K562 (cell line): Measurements from ENCODE around the gene DGCR2. TPM values are rescaled to one million over a fixed set of nuclear protein-coding genes. Genes with fewer than 3 reads are reported as not detected.

Source experiments
- AFF1 ChIP-seq, 2 experiments: fragments of 450-650 bp; IDR thresholded peaks; 2 replicates each; pipeline ENCODE4 v1.6.1; 2018; ENCODE audit warnings: mild to moderate bottlenecking in 2 of 2, low read depth in 1 of 2; ENCODE audit not compliant: partially characterized antibody in 2 of 2
- COPS2 ChIP-seq: fragments of 450-650 bp; conservative IDR thresholded peaks from 2 replicates; pipeline ENCODE4 v1.6.1; 2016; ENCODE audit warnings: mild to moderate bottlenecking, moderate library complexity
- E2F4 ChIP-seq: sonication (generic); formaldehyde crosslinking; IDR thresholded peaks from 2 replicates; pipeline ENCODE4 v1.8.0; 2022; ENCODE audit warnings: mild to moderate bottlenecking, low read depth, missing genetic modification reagents
- ETV5 ChIP-seq: sonication (generic); formaldehyde crosslinking; IDR thresholded peaks from 2 replicates; pipeline ENCODE4 v1.4.0; 2020; ENCODE audit warnings: low read depth, mild to moderate bottlenecking, missing genetic modification reagents
- EZH2 ChIP-seq: IDR thresholded peaks from 2 replicates; pipeline ENCODE4 v1.6.1; 2012; ENCODE audit warnings: low read depth, mild to moderate bottlenecking, inconsistent platforms, low read length, borderline replicate concordance
- HDAC8 ChIP-seq: fragments of 450-650 bp; IDR thresholded peaks from 2 replicates; pipeline ENCODE4 v1.6.1; 2016; ENCODE audit warnings: mild to moderate bottlenecking, missing genetic modification characterization, moderate library complexity, missing compliant biosample characterization
- ILF3 ChIP-seq: fragments of 450-650 bp; IDR thresholded peaks from 2 replicates; pipeline ENCODE4 v1.6.1; 2018; ENCODE audit warnings: antibody characterized with exemption, mild to moderate bottlenecking, moderate library complexity, borderline replicate concordance
- ILK ChIP-seq: fragments of 450-650 bp; IDR thresholded peaks from 2 replicates; pipeline ENCODE4 v1.6.1; 2016; ENCODE audit warnings: missing genetic modification characterization, low read depth, mild to moderate bottlenecking, missing compliant biosample characterization, moderate library complexity, borderline replicate concordance
- KLF10 ChIP-seq: fragments of 250-450 bp; sonication (Bioruptor Pico); IDR thresholded peaks from 2 replicates; pipeline ENCODE4 v1.6.1; 2021; ENCODE audit warnings: matching md5 sums
- MLX ChIP-seq, 2 experiments: fragments of 450-650 bp in 1 of 2; sonication (generic) in 1 of 2; formaldehyde crosslinking; conservative IDR thresholded peaks; 2 replicates each; pipeline versions ENCODE4 v1.4.0 to v1.8.1; 2020 to 2022; ENCODE audit warnings: mild to moderate bottlenecking in 1 of 2, missing genetic modification reagents in 1 of 2
- NCOR1 ChIP-seq: fragments of 450-650 bp; IDR thresholded peaks from 2 replicates; pipeline ENCODE4 v1.6.1; 2016; ENCODE audit warnings: mild to moderate bottlenecking, moderate library complexity
- NFIX ChIP-seq: fragments of 250-450 bp; sonication (Bioruptor Pico); IDR thresholded peaks from 2 replicates; pipeline ENCODE4 v1.4.0; 2020; ENCODE audit warnings: low read depth, mild to moderate bottlenecking, moderate library complexity
- OTX1 ChIP-seq: fragments of 450-650 bp; formaldehyde crosslinking; IDR thresholded peaks from 2 replicates; pipeline ENCODE4 v1.4.0; 2022; ENCODE audit warnings: mild to moderate bottlenecking
- PCBP2 ChIP-seq: fragments of 200-400 bp; formaldehyde crosslinking; IDR thresholded peaks from 2 replicates; pipeline ENCODE4 v1.6.1; 2018; ENCODE audit warnings: low read length, low read depth, mild to moderate bottlenecking, moderate library complexity; ENCODE audit not compliant: poor library complexity, severe bottlenecking
- PHF20 ChIP-seq: fragments of 450-650 bp; IDR thresholded peaks from 2 replicates; pipeline ENCODE4 v1.6.1; 2018; ENCODE audit not compliant: partially characterized antibody
- SFPQ ChIP-seq: fragments of 200-400 bp; formaldehyde crosslinking; IDR thresholded peaks from 2 replicates; pipeline ENCODE4 v1.6.1; 2017; ENCODE audit warnings: mild to moderate bottlenecking, low read depth, low read length, moderate library complexity
- U2AF1 ChIP-seq: fragments of 200-400 bp; formaldehyde crosslinking; optimal IDR thresholded peaks from 2 replicates; pipeline ENCODE3; 2017; ENCODE audit warnings: mild to moderate bottlenecking, low read depth, low read length, moderate library complexity
- ZBTB8A ChIP-seq: fragments of 450-650 bp; IDR thresholded peaks from 2 replicates; pipeline ENCODE4 v1.6.1; 2018; ENCODE audit warnings: mild to moderate bottlenecking, moderate library complexity; ENCODE audit not compliant: partially characterized antibody
- ZNF311 ChIP-seq: fragments of 250-450 bp; sonication (Bioruptor Pico); IDR thresholded peaks from 2 replicates; pipeline ENCODE4 v1.4.0; 2020; ENCODE audit warnings: mild to moderate bottlenecking, moderate library complexity
- ZNF408 ChIP-seq: fragments of 250-450 bp; sonication (Bioruptor Pico); IDR thresholded peaks from 2 replicates; pipeline ENCODE4 v1.4.0; 2020; ENCODE audit warnings: low read depth, mild to moderate bottlenecking, moderate library complexity
- ZNF707 ChIP-seq: fragments of 250-450 bp; sonication (Bioruptor Pico); conservative IDR thresholded peaks from 2 replicates; pipeline ENCODE4 v1.8.0; 2022; ENCODE audit warnings: inconsistent platforms, mild to moderate bottlenecking, moderate library complexity
- polyA plus RNA-seq, 8 experiments: library from polyadenylated mRNA; depleted of rRNA in 4 of 8; stranded (reverse) in 5 of 8; unstranded in 3 of 8; fragments of >200 nt; fragmentation: Nextera tagmentation in 2 of 8; fragmentation: Illumina TruSeq in 1 of 8; extraction: Ambion mirVana in 2 of 8; extraction: Trizol in 1 of 8; gene quantifications; 2 replicates each; pipeline versions ENCODE4 v1.2.1 to v1.2.3, GENCODE V29; 2011 to 2014; ENCODE audit warnings: inconsistent platforms in 1 of 8, missing spikeins in 1 of 8
- total RNA-seq, 7 experiments: library from RNA; depleted of rRNA in 6 of 7; stranded (reverse); fragments of >200 nt in 6 of 7; fragmentation: Illumina TruSeq in 2 of 7; extraction: Trizol in 2 of 7; gene quantifications; 2 replicates each; pipeline versions ENCODE4 v1.2.1 to v1.2.3, GENCODE V29; 2011 to 2021; ENCODE audit warnings: low replicate concordance in 1 of 7

DGCR2 gene
- total and polyA plus RNA-seq, 9 of the 15 experiments (the other 6 are each of a cell fraction or from before 2014, with no cell fraction given), result 0.69 to 101 (median 56.4) TPM

GRCh38 chr22:19086417-19086816, 35.8 kb downstream of the DGCR2 start (continued):
- TF ChIP-seq OTX1 (CRISPR knock-in tag) (no peak), SFPQ (no peak), PCBP2 (no peak), E2F4 (CRISPR knock-in tag) (no peak), U2AF1 (no peak), ILF3 (no peak), AFF1 (IDR thresholded peaks at IDR 0.05; ENCODE audit: low read depth in 1 of 2, partially characterized antibody in 2 of 2) (no peak), ZNF311 (CRISPR knock-in tag) (no peak), NFIX (CRISPR knock-in tag) (no peak), COPS2 (no peak), EZH2 (no peak), ETV5 (peak; percentile 55; the same call in 1 of the 2 replicates), ZNF707 (CRISPR knock-in tag) (no peak), MLX (CRISPR knock-in tag; conservative IDR thresholded peaks at IDR 0.05) (0 out of 4 replicates have a peak, but pooled peaks of 1 of the 2 experiments have one; percentile 60), ZNF408 (CRISPR knock-in tag) (no peak), HDAC8 (no peak), KLF10 (CRISPR knock-in tag) (0 out of 2 replicates have a peak, but pooled peaks have one; percentile 6), NCOR1 (no peak), PHF20 (no peak), ILK (tag) (no peak), ZBTB8A (no peak)
